Measurements from ENCODE around the gene SLCO2B1. TPM values are rescaled to one million over a fixed set of nuclear protein-coding genes. Genes with fewer than 3 reads are reported as not detected.

Gene SLCO2B1
- total RNA-seq, 1 donor from 2014 or later = 3.5 TPM

GRCh38 chr11:75214411-75214821, 63.5 kb downstream of the SLCO2B1 start:
- Mint-ChIP-seq H3K36me3 (ENCODE audit: low read depth, unreplicated experiment) (no peaks in the 10 kb centered on the region), H3K4me3 (ENCODE audit: unreplicated experiment) (peak overlapping the region; percentile 35), H3K4me1 (ENCODE audit: unreplicated experiment) (peaks cover 6% of the 10 kb centered on the region), H3K27ac (ENCODE audit: unreplicated experiment) (no peak overlapping the region), H3K9me3 (ENCODE audit: unreplicated experiment) (no peaks in the 10 kb centered on the region), H3K27me3 (ENCODE audit: unreplicated experiment) (peaks cover 6% of the 10 kb centered on the region)
- DNase-seq (ENCODE audit: low spot score) = peak; percentile 96
- TF ChIP-seq, protein P1, sequence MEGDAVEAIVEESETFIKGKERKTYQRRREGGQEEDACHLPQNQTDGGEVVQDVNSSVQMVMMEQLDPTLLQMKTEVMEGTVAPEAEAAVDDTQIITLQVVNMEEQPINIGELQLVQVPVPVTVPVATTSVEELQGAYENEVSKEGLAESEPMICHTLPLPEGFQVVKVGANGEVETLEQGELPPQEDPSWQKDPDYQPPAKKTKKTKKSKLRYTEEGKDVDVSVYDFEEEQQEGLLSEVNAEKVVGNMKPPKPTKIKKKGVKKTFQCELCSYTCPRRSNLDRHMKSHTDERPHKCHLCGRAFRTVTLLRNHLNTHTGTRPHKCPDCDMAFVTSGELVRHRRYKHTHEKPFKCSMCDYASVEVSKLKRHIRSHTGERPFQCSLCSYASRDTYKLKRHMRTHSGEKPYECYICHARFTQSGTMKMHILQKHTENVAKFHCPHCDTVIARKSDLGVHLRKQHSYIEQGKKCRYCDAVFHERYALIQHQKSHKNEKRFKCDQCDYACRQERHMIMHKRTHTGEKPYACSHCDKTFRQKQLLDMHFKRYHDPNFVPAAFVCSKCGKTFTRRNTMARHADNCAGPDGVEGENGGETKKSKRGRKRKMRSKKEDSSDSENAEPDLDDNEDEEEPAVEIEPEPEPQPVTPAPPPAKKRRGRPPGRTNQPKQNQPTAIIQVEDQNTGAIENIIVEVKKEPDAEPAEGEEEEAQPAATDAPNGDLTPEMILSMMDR (IDR thresholded peaks at IDR 0.05; ENCODE audit: unreplicated experiment) = peak; percentile 29

- Mint-ChIP-seq H3K27ac (ENCODE audit: unreplicated experiment) (no peak overlapping the region), H3K4me1 (ENCODE audit: unreplicated experiment) (peaks cover 6% of the 10 kb centered on the region), H3K4me3 (ENCODE audit: unreplicated experiment) (no peak overlapping the region), H3K9me3 (ENCODE audit: unreplicated experiment) (no peaks in the 10 kb centered on the region), H3K27me3 (ENCODE audit: unreplicated experiment) (peaks cover 6% of the 10 kb centered on the region), H3K36me3 (ENCODE audit: low read depth, unreplicated experiment) (no peaks in the 10 kb centered on the region)
- TF ChIP-seq, protein P1 (IDR thresholded peaks at IDR 0.05; ENCODE audit: unreplicated experiment) = no peak
- no peak for DNase-seq (ENCODE audit: low spot score)
Observed at GRCh38 chr11:75214843-75215242, 63.9 kb downstream of the SLCO2B1 start.

GRCh38 chr11:75219869-75220268, 69.0 kb downstream of the SLCO2B1 start:
- Mint-ChIP-seq H3K9me3 (ENCODE audit: unreplicated experiment) (no peaks in the 10 kb centered on the region), H3K4me3 (ENCODE audit: unreplicated experiment) (no peak overlapping the region), H3K27me3 (ENCODE audit: unreplicated experiment) (peaks cover 4% of the 10 kb centered on the region), H3K4me1 (ENCODE audit: unreplicated experiment) (no peaks in the 10 kb centered on the region), H3K27ac (ENCODE audit: unreplicated experiment) (no peak overlapping the region), H3K36me3 (ENCODE audit: low read depth, unreplicated experiment) (no peaks in the 10 kb centered on the region)
- no peak for DNase-seq (ENCODE audit: low spot score)
- TF ChIP-seq, protein P1 (IDR thresholded peaks at IDR 0.05; ENCODE audit: unreplicated experiment) = no peak

GRCh38 chr11:75223954-75224643, 73.2 kb downstream of the SLCO2B1 start:
- Mint-ChIP-seq H3K27me3 (ENCODE audit: unreplicated experiment) (peaks cover under 1% of the 10 kb centered on the region), H3K9me3 (ENCODE audit: unreplicated experiment) (no peaks in the 10 kb centered on the region), H3K4me1 (ENCODE audit: unreplicated experiment) (no peaks in the 10 kb centered on the region), H3K27ac (ENCODE audit: unreplicated experiment) (no peak overlapping the region), H3K36me3 (ENCODE audit: low read depth, unreplicated experiment) (no peaks in the 10 kb centered on the region), H3K4me3 (ENCODE audit: unreplicated experiment) (no peak overlapping the region)
- no peak for DNase-seq (ENCODE audit: low spot score)
- TF ChIP-seq, protein P1 (IDR thresholded peaks at IDR 0.05; ENCODE audit: unreplicated experiment) = no peak

- Mint-ChIP-seq H3K4me1 (ENCODE audit: unreplicated experiment) (no peaks in the 10 kb centered on the region), H3K27me3 (ENCODE audit: unreplicated experiment) (no peaks in the 10 kb centered on the region), H3K9me3 (ENCODE audit: unreplicated experiment) (no peaks in the 10 kb centered on the region), H3K27ac (ENCODE audit: unreplicated experiment) (no peak overlapping the region), H3K4me3 (ENCODE audit: unreplicated experiment) (no peak overlapping the region), H3K36me3 (ENCODE audit: low read depth, unreplicated experiment) (no peaks in the 10 kb centered on the region)
- no peak for DNase-seq (ENCODE audit: low spot score)
- TF ChIP-seq, protein P1 (IDR thresholded peaks at IDR 0.05; ENCODE audit: unreplicated experiment) = no peak
Observed at GRCh38 chr11:75225794-75226193, 74.9 kb downstream of the SLCO2B1 start.
